ENCODE results near the gene EMID1. TPM values are rescaled to one million over a fixed set of nuclear protein-coding genes. Genes with fewer than 3 reads are reported as not detected.

EMID1 gene
- total and polyA plus RNA-seq, 12 donors, result 0.22 to 1.1 (median 0.41) TPM; not detected in 1

DNA sequence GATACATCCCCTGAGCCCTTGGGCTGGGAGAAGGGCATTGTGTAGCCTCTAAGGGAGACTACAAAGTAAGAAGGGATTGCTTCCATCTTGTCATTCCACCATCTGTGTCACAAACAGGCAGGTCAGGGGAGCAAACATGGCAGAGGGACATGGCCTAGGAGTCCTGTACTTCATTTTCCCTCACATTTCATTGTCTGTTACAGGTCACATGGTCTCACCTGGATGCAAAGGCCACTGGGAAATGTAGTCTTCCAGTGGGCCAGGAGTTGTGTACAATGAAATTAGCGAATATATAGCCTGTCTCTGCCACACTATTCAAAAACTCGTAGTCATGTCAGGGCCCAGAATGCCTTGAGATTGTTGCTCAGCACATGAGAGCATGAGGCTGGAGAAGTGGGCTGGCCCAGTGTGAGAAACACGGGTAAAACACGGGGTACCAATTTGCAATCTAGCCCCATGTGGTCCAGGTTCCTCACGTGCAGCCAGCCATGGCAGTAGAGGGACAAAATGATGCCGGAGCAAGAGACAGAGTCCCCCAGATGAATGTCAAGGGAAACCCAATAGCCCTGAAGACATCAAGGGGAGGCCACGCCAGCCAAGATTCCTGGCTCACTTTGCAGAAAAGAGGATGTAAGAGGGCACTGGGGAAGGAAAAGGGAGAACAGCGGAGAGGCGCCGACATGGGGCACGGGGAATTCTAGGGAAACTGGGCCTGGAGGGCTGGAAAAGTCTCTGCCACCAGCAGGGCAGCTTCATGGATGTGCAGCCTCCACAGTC, 47.7 kb upstream of the EMID1 start:
- DNase-seq, result no peak
- WGBS, 2 donors, result 93 to 96% methylated on average over 11 of the region's 11 CpGs
- no peaks in the 10 kb centered on the region for H3K36me3 ChIP-seq
- H3K27me3 ChIP-seq, result peaks cover 0 to 6% (median 0%) of the 10 kb centered on the region in 7 donors
- peaks cover 0 to 19% (median 9%) of the 10 kb centered on the region in 9 donors for H3K4me1 ChIP-seq
- ATAC-seq, result no peak
- TF ChIP-seq CTCF (IDR thresholded peaks at IDR 0.05), result no peak
- no peaks in the 10 kb centered on the region for H3K9me3 ChIP-seq
- intact Hi-C loops (cut with DNase I), result loop anchor here in 7 of 10 donors (5.0 to 10.0 kb wide), 7 partner anchors 73 to 306 kb away; partner anchors contain the start of genes KREMEN1 (in 2 of the 7) and C22orf31 (in 1 of the 7)
- H3K27ac ChIP-seq, result no peak overlapping the region
- no peak overlapping the region for H3K4me3 ChIP-seq

DNA sequence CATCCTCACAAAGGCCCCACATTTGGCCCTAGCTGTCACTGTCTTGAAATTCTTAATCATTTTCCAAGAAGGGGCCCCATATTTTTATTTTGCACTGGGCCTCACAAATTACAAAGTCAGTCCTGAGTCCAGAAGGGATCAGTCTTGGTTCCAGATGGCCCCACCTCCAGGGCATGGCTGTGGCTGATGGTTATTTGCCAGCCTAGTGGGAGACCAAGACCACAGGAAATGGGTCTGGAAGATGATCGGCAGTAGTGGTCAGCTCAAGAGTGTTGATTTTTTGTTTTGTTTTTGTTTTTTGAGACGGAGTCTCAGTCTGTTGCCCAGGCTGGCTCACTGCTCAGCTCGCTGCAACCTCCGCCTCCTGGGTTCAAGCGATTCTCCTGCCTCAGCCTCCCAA, 47.1 kb upstream of the EMID1 start:
- WGBS, 2 donors, result 88 to 94% methylated on average over 5 of the region's 5 CpGs
- intact Hi-C loops (cut with DNase I), result loop anchor here in 7 of 10 donors (5.0 to 10.0 kb wide), 7 partner anchors 74 to 306 kb away; partner anchors contain the start of genes KREMEN1 (in 2 of the 7) and C22orf31 (in 1 of the 7)
- no peak overlapping the region for H3K4me3 ChIP-seq
- no peaks in the 10 kb centered on the region for H3K36me3 ChIP-seq
- no peak for DNase-seq
- H3K4me1 ChIP-seq, result peaks cover 0 to 13% (median 9%) of the 10 kb centered on the region in 9 donors
- ATAC-seq, result no peak
- H3K27me3 ChIP-seq, result peaks cover 0 to 6% (median 0%) of the 10 kb centered on the region in 7 donors
- TF ChIP-seq CTCF (IDR thresholded peaks at IDR 0.05), result no peak
- H3K27ac ChIP-seq, result no peak overlapping the region
- H3K9me3 ChIP-seq, result no peaks in the 10 kb centered on the region

DNA sequence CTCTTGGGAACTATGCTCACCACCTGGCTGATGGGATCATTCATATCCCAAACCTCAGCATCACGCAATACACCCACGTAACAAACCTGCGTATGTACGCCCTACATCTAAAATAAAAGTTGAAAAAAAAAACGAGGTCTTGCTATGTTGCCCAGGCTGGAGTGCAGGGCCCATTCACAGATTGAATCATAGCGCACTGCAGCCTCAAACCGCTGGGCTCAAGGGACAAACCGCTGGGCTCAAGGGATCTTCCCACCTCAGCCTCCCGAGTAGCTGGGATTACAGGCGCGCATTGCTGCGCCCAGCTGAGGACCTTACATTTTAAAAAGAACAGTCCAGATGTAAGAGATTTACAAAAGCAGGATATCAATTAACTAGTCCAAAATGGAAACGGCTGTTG, 41.9 kb upstream of the EMID1 start:
- intact Hi-C loops (cut with DNase I), result no loop called here
- DNase-seq, result no peak
- WGBS, 2 donors, result 94% methylated on average over 13 of the region's 13 CpGs

More for the DNA sequence above, 41.9 kb upstream of the EMID1 start:
- no peaks in the 10 kb centered on the region for H3K36me3 ChIP-seq
- peaks cover 0 to 6% (median 0%) of the 10 kb centered on the region in 7 donors for H3K27me3 ChIP-seq
- no peaks in the 10 kb centered on the region for H3K9me3 ChIP-seq
- H3K4me3 ChIP-seq, result no peak overlapping the region
- no peak for ATAC-seq
- H3K27ac ChIP-seq, result no peak overlapping the region
- peaks cover 0 to 7% (median 0%) of the 10 kb centered on the region in 9 donors for H3K4me1 ChIP-seq
- TF ChIP-seq CTCF (IDR thresholded peaks at IDR 0.05), result no peak
